PC-3 (cell line): ENCODE measurements around the gene AGFG2. TPM values are rescaled to one million over a fixed set of nuclear protein-coding genes. Genes with fewer than 3 reads are reported as not detected.

Experiments used
- ATAC-seq: fragments of 200-7000 bp; cut with Tn5 transposase; 2 replicates; pipeline ENCODE4 v1.9.1; 2020; ENCODE audit warnings: mild to moderate bottlenecking, moderate library complexity
- BruUV-seq: library from RNA; stranded (reverse); fragments of 400-500 nt; replicated peaks from 2 replicates; lab custom pipeline; 2021; lab: Mats Ljungman, UMichigan
- CTCF ChIA-PET: fragments of 300-600 bp; sonication (Branson Sonifier 250); formaldehyde crosslinking; loops from one replicate; lab custom pipeline; 2022; ENCODE audit warnings: antibody characterized with exemption; lab: Charles Lee
- POLR2A ChIA-PET: fragments of 300-600 bp; sonication (Branson Sonifier 250); formaldehyde crosslinking; loops from one replicate; lab custom pipeline; 2022; ENCODE audit warnings: antibody characterized with exemption; ENCODE audit not compliant: unreplicated experiment; lab: Charles Lee
- DNase-seq: peaks from one replicate; pipeline ENCODE4 v3.0.0-alpha.2; 2015
- H2AFZ ChIP-seq: fragments of 300-600 bp; sonication (generic); 2 replicates; pipeline ENCODE4 v1.6.0; 2016; ENCODE audit warnings: antibody characterized with exemption, low read length
- H3F3A ChIP-seq: fragments of 300-600 bp; sonication (generic); one replicate; pipeline ENCODE4 v1.6.0; 2017; ENCODE audit warnings: antibody characterized with exemption, low read length, control low read depth, mild to moderate bottlenecking; ENCODE audit not compliant: unreplicated experiment
- H3K27ac ChIP-seq: fragments of 300-600 bp; sonication (generic); 2 replicates; pipeline ENCODE4 v1.5.1; 2016; ENCODE audit warnings: mild to moderate bottlenecking, low read length
- H3K27me3 ChIP-seq: fragments of 300-600 bp; sonication (generic); 2 replicates; pipeline ENCODE4 v1.6.1; 2016; ENCODE audit warnings: low read length, mixed read lengths
- H3K36me3 ChIP-seq: fragments of 300-600 bp; sonication (generic); 2 replicates; pipeline ENCODE4 v1.6.1; 2016; ENCODE audit warnings: low read depth, mixed run types, low read length, mixed read lengths
- H3K4me1 ChIP-seq: fragments of 300-600 bp; sonication (generic); 2 replicates; pipeline ENCODE4 v1.5.1; 2016; ENCODE audit warnings: low read length; ENCODE audit not compliant: insufficient read depth
- H3K4me2 ChIP-seq: fragments of 300-600 bp; sonication (generic); 2 replicates; pipeline ENCODE4 v1.6.0; 2016; ENCODE audit warnings: low read length
- H3K4me3 ChIP-seq: fragments of 300-600 bp; sonication (generic); 2 replicates; pipeline ENCODE4 v1.5.1; 2016; ENCODE audit warnings: mild to moderate bottlenecking, low read length, mixed read lengths
- H3K79me2 ChIP-seq: fragments of 300-600 bp; sonication (generic); 2 replicates; pipeline ENCODE4 v1.6.1; 2017; ENCODE audit warnings: low read length, mixed read lengths
- H3K9ac ChIP-seq: fragments of 300-600 bp; sonication (generic); 2 replicates; pipeline ENCODE4 v1.6.0; 2016; ENCODE audit warnings: mild to moderate bottlenecking, low read length
- H3K9me2 ChIP-seq: fragments of 300-600 bp; sonication (generic); replicated peaks from 2 replicates; pipeline ENCODE4 v1.6.1; 2016; ENCODE audit warnings: mixed run types, low read length, mixed read lengths
- H3K9me3 ChIP-seq: fragments of 300-600 bp; sonication (generic); 2 replicates; pipeline ENCODE4 v1.6.1; 2016; ENCODE audit warnings: low read length, mixed read lengths
- H4K20me1 ChIP-seq: fragments of 300-600 bp; sonication (generic); 2 replicates; pipeline ENCODE4 v1.6.1; 2016; ENCODE audit warnings: low read length, mixed read lengths
- CTCF ChIP-seq: fragments of 300-600 bp; sonication (generic); conservative IDR thresholded peaks from 2 replicates; pipeline ENCODE4 v1.5.1; 2017; ENCODE audit warnings: antibody characterized with exemption, low read depth, mild to moderate bottlenecking, low read length
- EZH2 ChIP-seq: fragments of 300-600 bp; sonication (generic); IDR thresholded peaks from one replicate; pipeline ENCODE4 v1.6.1; 2017; ENCODE audit warnings: antibody characterized with exemption, mild to moderate bottlenecking, low read length; ENCODE audit not compliant: unreplicated experiment
- EZH2phosphoT487 ChIP-seq: fragments of 300-600 bp; sonication (generic); IDR thresholded peaks from 2 replicates; pipeline ENCODE4 v1.6.1; 2018; ENCODE audit warnings: mild to moderate bottlenecking, antibody characterized with exemption, low read length, borderline replicate concordance
- intact Hi-C: fragments of 100-400 bp; cut with micrococcal nuclease; formaldehyde crosslinking; loops from 2 replicates; pipeline ENCODE4 v1.9.0; 2023
- total RNA-seq: library from RNA; depleted of rRNA; stranded (reverse); fragments of >200 nt; gene quantifications from 2 replicates; pipeline ENCODE4 v1.2.3, GENCODE V29; 2014

Gene AGFG2
- total RNA-seq, 1 experiment from 2014 or later = 16.9 TPM

- H3K36me3 ChIP-seq = peaks cover 10% of the 10 kb centered on the region; the same call in 1 of the 2 replicates
- TF ChIP-seq CTCF (no peak), EZH2phosphoT487 (no peak), EZH2 (no peak)
- no peaks in the 10 kb centered on the region for H3K27me3 ChIP-seq
- peak overlapping the region; percentile 94 for H3K9ac ChIP-seq
- no peaks in the 10 kb centered on the region for H4K20me1 ChIP-seq
- H3F3A ChIP-seq = no peaks in the 10 kb centered on the region
- peaks cover 24% of the 10 kb centered on the region for H3K79me2 ChIP-seq
- peak; percentile 1 for ATAC-seq
- ChIA-PET CTCF (interaction anchor here (0.5 to 1.6 kb wide), 6 partner anchors 18 to 120 kb away, joined by 3 to 4 read pairs (median 4); no protein-coding TSS in a partner anchor), POLR2A (interaction anchor here (0.5 to 0.8 kb wide), 5 partner anchors 13 to 632 kb away, joined by 3 read pairs; partner anchors contain the start of gene PLOD3)
- intact Hi-C loops = loop anchor here (5.0 kb wide), 1 partner anchor 107 kb away; the partner anchor contains the start of gene GIGYF1
- peak overlapping the region; percentile 78 for H3K4me3 ChIP-seq
- H3K9me2 ChIP-seq = no peaks in the 10 kb centered on the region
- H3K27ac ChIP-seq = no peak overlapping the region
- BruUV-seq = TSS peak; percentile 51
- peak; percentile 48 for DNase-seq
- H3K4me1 ChIP-seq = peaks cover 17% of the 10 kb centered on the region
- H3K9me3 ChIP-seq = no peaks in the 10 kb centered on the region
- H3K4me2 ChIP-seq = peak overlapping the region; percentile 85
- peak overlapping the region; percentile 69; the same call in 1 of the 2 replicates for H2AFZ ChIP-seq
Observed at GRCh38 chr7:100584683-100585510, 45.9 kb downstream of the AGFG2 start.

GRCh38 chr7:100585511-100586265 lies 46.7 kb downstream of the AGFG2 start, which contains the start of gene LRCH4:
TSS of gene LRCH4 (minus strand) at chr7:100586129. CDS start at chr7:100586100, 29 bp downstream.
- Histone ChIP-seq H3K4me2 (peak within 1 kb of the TSS; percentile 86), H3K9me3 (no peaks in the 10 kb centered on the region), H3K27me3 (no peaks in the 10 kb centered on the region), H3K27ac (peak within 1 kb of the TSS; percentile 77), H3K4me3 (peak within 1 kb of the TSS; percentile 78), H4K20me1 (no peaks in the 10 kb centered on the region), H3K9ac (peak within 1 kb of the TSS; percentile 94), H3K9me2 (no peaks in the 10 kb centered on the region), H3K4me1 (peaks cover 17% of the 10 kb centered on the region), H3K79me2 (peaks cover 24% of the 10 kb centered on the region), H2AFZ (peak within 1 kb of the TSS; percentile 80), H3K36me3 (peaks cover 6% of the 10 kb centered on the region; the same call in 1 of the 2 replicates), H3F3A (no peaks in the 10 kb centered on the region)
- TF ChIP-seq EZH2 (no peak), EZH2phosphoT487 (no peak), CTCF (no peak)
- ChIA-PET CTCF (interaction anchor here (0.5 to 1.3 kb wide), 13 partner anchors 26 to 499 kb away, joined by 3 to 6 read pairs (median 3); partner anchors contain the start of genes MOSPD3, POP7 and TRIM56), POLR2A (interaction anchor here (0.5 to 1.6 kb wide), 7 partner anchors 20 to 723 kb away, joined by 3 to 12 read pairs (median 6); partner anchors contain the start of genes MOSPD3, NYAP1 and POP7)
- intact Hi-C loops = loop anchor here (1.0 to 5.0 kb wide), 5 partner anchors 19 to 156 kb away; partner anchors contain the start of genes GIGYF1, GNB2 and MEPCE
- no TSS peak for BruUV-seq
- ATAC-seq = peak; percentile 34
- DNase-seq = peak; percentile 57
